Mononuclear cell (primary cell): ENCODE data around the gene SP3. TPM values are rescaled to one million over a fixed set of nuclear protein-coding genes. Genes with fewer than 3 reads are reported as not detected.

Experiments used
- H3K27me3 ChIP-seq: 2 replicates; pipeline ENCODE4 v1.6.0; 2011; ENCODE audit warnings: low read length, control low read depth; ENCODE audit not compliant: insufficient read depth
- H3K4me1 ChIP-seq: 2 replicates; pipeline ENCODE4 v1.5.1; 2011; ENCODE audit warnings: mild to moderate bottlenecking, low read length, control low read depth; ENCODE audit not compliant: insufficient read depth
- H3K4me3 ChIP-seq: 2 replicates; pipeline ENCODE4 v1.5.1; 2011; ENCODE audit warnings: mild to moderate bottlenecking, low read length, moderate library complexity
- H3K9me3 ChIP-seq: 2 replicates; pipeline ENCODE4 v1.5.1; 2011; ENCODE audit warnings: low read depth, mild to moderate bottlenecking, control low read depth, low read length
- total RNA-seq: library from RNA; depleted of rRNA; stranded (reverse); fragments of >200 nt; gene quantifications from one replicate; pipeline ENCODE4 v1.2.3, GENCODE V29; 2012

The SP3 gene
- total RNA-seq, 1 donor: 381 TPM

DNA sequence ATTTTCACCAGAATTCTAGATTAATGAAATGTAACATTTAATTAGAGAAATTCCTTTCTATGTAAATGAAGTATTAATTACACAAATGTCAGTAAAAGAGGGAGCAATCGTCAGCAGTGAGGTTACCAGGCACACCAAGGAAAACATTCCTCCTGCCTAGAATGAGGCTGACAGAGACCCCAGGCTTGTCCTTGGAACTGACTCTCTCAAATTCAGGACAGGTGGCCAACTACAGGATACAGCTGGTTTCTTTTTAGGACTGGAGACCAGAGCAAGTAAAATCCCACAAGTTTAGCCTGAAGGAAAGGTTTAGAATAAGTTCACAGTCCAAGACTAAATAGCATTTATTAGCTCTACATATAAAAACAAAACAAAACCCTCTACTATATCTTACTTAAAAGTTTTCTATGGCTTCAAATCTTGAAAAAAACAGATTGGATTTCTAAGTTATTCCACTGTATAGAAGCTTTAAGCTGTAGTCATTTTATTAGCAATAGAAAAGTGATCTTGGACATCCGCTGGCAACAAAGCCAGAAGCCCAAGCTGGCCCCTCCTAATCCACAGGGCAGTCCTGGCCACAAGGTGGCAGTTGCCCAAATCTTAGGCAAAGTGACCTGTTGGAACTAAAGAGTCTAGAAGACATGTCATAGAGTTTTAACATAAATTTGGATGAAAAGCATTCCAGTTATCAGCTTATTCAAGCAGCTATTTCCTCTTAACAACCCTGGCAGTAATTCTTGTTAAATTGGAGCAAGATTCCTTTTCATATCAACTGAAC is 81.0 kb downstream of the SP3 start:
- Histone ChIP-seq H3K9me3 (no peaks in the 10 kb centered on the region), H3K27me3 (no peaks in the 10 kb centered on the region), H3K4me1 (peaks cover 5% of the 10 kb centered on the region), H3K4me3 (no peak overlapping the region)

DNA sequence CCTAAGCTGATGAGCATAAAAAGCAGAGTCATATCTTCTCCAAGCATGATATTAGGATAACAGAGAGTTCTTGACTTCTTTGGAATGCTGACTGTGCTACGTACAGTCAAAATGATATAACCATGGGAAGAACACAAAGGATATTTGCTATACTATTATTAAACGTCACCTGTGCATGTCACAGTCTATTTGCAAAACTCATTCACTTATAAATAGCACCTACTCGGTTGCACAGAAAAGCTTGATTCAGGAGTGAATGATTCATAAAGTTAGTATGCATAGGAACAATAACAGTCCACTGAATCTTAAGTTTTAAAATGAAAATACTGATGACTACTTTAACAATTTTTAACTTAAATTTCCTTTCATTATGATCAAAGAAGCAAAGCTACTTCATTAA is 83.3 kb downstream of the SP3 start:
- no peaks in the 10 kb centered on the region for H3K9me3 ChIP-seq
- H3K4me3 ChIP-seq: no peak overlapping the region
- H3K27me3 ChIP-seq: no peaks in the 10 kb centered on the region
- peaks cover 5% of the 10 kb centered on the region for H3K4me1 ChIP-seq

DNA sequence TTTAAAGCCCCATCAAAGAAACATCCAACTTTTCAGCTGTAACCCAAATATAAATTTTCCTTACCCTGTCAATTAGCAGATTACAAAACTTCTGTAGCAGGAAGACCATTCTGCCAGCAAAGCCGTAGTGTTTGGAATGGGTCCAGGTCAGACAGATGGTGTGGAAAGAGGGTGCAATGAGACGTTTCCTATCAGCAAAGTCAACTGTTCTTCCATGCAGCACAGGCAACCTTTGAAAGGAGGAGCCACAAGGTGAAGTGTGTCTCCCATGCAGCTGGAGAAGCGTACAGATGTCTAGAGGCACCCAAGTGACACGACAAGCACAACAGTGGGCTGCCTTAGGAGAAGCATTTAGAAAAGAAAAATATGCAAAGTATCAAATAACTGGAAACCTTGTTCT is 83.7 kb downstream of the SP3 start:
- Histone ChIP-seq H3K4me3 (no peak overlapping the region), H3K9me3 (no peaks in the 10 kb centered on the region), H3K27me3 (no peaks in the 10 kb centered on the region), H3K4me1 (peaks cover 5% of the 10 kb centered on the region)

DNA sequence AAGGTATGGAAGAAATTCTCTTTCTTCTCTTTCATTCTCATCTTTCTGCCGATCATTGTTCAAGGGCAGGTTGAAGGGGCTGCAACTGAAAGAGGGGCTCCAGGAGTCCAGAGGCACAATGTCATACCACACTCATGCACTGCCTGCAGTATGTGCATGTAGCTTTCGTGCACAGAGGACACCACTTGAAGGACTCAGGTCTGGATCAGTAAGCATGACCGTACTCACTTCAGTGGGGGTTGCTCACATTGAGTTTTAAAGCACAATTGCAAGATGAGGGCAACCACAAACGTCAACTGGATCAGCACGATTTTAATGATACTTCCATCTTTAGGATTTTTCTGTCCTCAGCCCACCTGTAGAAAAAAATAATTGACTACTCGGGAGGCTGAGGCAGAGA is 84.6 kb downstream of the SP3 start:
- Histone ChIP-seq H3K4me1 (peaks cover 9% of the 10 kb centered on the region), H3K27me3 (no peaks in the 10 kb centered on the region), H3K9me3 (no peaks in the 10 kb centered on the region), H3K4me3 (no peak overlapping the region)

DNA sequence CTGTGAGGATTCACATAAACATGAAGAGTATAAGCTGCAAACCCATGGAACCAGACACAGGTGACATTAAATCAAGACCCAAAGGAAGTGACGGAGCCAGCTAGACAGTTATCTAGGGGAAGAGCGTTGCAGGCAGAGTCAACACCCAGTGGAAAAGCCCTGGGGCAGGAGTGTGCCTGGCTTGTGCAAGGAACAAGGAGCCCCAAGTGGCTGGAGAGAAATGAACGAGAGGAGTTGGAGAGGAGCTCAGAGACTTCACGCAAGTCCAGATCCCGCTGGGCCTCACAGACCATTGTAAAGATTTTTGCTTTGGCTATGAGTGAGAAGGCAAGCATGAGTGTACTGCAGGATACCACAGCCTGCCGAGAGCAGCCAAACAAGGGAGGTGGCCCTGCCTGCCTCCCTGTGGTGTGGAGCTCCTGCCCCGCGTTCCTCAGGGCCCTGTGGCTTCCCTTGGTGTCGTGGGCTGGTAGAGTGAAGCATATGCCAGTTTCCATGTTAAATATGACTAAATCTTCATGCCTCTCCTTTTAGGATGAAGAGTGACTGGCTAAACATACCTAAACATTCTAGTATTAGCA is 88.2 kb downstream of the SP3 start:
- H3K4me3 ChIP-seq: no peak overlapping the region
- H3K4me1 ChIP-seq: peaks cover 31% of the 10 kb centered on the region
- H3K9me3 ChIP-seq: no peaks in the 10 kb centered on the region
- no peaks in the 10 kb centered on the region for H3K27me3 ChIP-seq

DNA sequence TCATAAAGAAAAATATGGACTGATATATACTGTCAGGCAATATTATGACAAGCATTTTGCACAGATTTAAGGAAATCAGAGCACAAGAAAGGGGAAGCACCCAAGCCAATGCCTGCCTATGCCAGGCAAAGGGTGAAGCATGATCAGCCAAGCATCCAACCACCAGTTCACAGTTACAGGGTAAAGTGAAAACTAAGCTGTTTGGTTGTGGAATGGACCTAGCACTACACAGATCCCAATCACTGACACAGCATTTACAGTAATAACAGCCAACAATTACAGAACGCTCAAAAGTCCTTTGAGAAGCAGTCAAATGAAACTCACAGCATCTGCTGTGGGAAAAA is 90.3 kb downstream of the SP3 start:
- H3K4me3 ChIP-seq: no peak overlapping the region
- no peaks in the 10 kb centered on the region for H3K27me3 ChIP-seq
- H3K9me3 ChIP-seq: no peaks in the 10 kb centered on the region
- H3K4me1 ChIP-seq: peaks cover 26% of the 10 kb centered on the region

DNA sequence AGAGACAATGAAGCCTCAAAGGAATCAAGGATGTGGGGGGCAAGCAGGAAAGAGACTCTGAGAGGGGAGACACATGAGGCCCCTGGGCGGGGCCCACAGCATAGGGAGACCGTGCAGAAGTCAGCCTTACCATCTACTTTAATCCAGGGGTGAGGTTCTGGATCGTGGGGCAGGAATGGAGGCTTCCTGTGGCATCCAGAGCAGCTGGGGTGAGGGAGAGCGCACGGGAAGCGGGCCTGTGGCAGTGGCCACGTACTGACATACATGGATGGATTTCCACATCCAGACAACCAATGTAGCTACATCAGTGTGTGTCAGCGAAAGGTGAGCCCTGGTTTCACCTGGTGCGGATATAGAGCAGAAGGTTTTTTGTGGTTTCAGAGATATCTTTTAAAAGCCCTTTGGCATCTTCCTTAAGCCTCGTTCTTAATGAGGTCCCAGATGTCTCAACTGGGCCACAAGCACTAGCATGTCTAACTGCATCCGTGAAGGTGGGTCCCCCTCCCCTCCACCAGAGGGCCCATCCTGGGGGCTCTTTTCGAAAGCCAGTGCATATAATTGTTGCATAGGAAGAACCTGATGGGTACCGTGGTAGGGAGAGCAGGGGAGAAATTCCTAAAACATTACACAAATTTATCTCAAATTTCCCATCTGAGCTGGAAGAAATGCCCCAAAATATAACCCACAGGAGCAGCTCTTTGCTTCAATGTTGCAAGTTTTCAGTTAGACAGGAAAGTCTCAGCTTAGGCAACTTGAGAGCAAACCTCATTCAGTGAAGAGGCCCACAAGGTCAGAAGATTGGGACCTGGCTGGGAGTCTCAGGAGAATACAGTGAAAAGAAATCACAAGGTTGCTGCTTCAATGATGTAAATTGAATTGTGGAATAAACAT is 90.9 kb downstream of the SP3 start:
- Histone ChIP-seq H3K4me3 (no peak overlapping the region), H3K27me3 (no peaks in the 10 kb centered on the region), H3K9me3 (no peaks in the 10 kb centered on the region), H3K4me1 (peaks cover 26% of the 10 kb centered on the region)

DNA sequence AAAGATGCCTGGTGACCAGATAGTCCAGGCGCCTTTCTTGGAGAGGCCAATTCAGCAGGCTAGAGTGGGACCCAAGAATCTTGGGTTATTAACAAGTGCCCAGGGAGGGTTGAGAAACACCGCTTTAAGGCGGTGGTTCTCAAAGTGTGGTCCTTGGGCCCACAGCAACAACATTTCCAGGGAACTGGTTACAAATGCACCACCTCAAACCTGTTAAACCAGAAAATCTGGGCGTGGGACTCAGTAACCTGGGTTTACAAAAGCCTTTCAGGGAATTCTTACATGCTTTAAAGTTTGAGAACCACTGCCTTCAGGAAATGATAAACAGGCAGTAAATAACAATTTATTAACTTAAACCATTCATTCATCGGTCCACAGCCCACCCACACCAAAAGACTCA is 92.5 kb downstream of the SP3 start:
- no peaks in the 10 kb centered on the region for H3K9me3 ChIP-seq
- H3K27me3 ChIP-seq: no peaks in the 10 kb centered on the region
- H3K4me3 ChIP-seq: no peak overlapping the region
- peaks cover 26% of the 10 kb centered on the region for H3K4me1 ChIP-seq

DNA sequence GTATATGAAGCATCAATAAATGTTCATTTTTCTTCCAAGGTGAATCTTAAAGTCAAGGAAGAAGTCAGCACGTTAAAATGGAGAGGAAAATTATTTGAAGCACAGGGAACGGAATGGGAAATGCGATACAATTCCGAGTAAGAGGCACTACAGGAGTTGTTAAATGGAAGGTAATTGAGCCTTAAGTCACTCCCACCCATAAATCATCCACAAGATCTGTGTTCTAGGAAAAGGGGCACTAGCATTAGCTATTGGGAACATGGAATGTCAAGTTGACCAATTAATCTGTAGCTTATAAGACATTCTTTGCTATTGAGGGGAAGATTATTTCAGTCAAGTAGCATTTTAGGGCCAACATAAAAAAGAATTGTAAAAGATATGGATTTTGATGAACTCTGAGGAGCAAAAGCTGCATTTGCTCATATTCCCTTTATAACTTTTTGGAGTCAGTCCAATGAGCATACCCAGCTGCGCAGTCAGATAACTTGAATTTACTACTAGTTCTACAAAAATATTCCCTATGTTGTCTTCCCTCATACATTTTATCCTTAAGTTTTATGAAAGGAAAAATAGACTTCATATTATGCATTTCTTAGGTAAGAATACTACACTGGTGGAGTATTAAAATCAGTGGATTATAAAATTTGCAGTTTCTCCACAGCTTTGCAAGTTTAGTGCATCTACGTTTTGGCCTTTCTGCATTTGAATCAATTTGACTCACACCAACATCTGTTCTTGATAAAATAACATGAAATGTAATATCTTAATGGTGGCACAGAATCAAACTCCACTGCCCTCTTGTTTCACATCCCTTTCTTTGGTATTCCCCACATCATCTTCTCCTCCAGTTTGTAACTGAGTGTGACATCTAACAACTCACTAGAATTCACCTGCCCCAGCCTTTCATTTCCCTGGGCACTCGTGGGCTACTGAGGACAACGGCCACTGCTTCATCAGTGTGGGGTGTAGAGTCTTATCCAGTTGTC is 95.6 kb downstream of the SP3 start:
- Histone ChIP-seq H3K9me3 (no peaks in the 10 kb centered on the region), H3K4me1 (peaks cover 12% of the 10 kb centered on the region), H3K4me3 (no peak overlapping the region), H3K27me3 (no peaks in the 10 kb centered on the region)

DNA sequence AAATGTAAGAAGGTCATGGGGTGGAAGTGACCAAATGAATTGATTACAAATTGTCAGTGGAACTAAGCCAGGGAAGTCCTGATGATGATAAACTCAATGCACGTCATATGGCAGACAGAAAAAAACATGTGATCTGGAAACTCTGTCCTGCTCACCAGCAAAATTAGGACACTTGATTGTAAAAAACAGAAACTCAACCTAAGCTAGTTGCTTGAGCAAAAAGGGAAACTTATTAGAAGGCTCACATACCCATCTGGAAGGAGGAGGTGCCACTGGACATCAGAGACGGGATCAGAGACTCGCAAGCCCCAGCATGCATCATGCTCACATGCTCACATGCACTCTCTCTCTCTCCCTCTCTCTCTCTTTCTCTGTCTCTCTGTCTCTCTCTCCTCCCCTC is 96.8 kb downstream of the SP3 start:
- H3K4me1 ChIP-seq: peaks cover under 1% of the 10 kb centered on the region
- no peaks in the 10 kb centered on the region for H3K9me3 ChIP-seq
- no peak overlapping the region for H3K4me3 ChIP-seq
- H3K27me3 ChIP-seq: no peaks in the 10 kb centered on the region

DNA sequence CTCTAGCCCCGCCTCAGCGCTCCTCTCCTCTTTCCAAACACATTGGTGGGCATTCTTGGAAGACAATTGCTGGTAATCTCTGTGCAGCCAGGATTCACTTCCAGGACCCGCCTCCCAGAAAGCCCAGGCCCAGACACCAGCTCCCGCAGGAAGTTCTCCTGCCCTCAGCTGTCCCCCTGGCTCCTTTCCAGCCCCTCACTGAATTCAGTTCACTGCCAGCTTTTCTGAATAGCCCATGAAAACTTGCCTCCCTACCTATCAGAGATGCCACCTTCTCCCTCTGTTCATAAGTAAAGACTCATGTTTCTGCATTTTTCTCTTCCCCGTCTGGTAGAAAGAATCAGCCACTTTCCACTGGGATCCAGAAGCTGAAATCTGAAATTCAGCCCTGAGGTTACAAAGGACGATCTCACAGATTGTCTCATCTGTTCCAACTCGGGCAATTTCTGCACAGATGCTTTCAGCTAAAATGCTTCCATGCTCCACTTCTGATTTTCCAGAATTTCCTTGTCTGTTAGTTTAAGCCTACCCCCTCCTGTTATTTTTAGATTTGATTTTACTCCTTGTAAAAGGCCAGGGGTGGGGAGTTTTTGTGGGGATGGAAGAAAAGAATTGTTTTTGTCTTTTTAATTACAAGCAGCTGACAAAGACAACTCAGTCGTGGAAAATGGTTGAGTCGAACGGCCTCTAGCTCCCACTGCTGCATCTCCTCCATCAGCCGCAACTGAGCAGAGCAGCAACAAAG is 98.1 kb downstream of the SP3 start:
- Histone ChIP-seq H3K4me3 (no peak overlapping the region), H3K27me3 (no peaks in the 10 kb centered on the region), H3K4me1 (no peaks in the 10 kb centered on the region), H3K9me3 (no peaks in the 10 kb centered on the region)

DNA sequence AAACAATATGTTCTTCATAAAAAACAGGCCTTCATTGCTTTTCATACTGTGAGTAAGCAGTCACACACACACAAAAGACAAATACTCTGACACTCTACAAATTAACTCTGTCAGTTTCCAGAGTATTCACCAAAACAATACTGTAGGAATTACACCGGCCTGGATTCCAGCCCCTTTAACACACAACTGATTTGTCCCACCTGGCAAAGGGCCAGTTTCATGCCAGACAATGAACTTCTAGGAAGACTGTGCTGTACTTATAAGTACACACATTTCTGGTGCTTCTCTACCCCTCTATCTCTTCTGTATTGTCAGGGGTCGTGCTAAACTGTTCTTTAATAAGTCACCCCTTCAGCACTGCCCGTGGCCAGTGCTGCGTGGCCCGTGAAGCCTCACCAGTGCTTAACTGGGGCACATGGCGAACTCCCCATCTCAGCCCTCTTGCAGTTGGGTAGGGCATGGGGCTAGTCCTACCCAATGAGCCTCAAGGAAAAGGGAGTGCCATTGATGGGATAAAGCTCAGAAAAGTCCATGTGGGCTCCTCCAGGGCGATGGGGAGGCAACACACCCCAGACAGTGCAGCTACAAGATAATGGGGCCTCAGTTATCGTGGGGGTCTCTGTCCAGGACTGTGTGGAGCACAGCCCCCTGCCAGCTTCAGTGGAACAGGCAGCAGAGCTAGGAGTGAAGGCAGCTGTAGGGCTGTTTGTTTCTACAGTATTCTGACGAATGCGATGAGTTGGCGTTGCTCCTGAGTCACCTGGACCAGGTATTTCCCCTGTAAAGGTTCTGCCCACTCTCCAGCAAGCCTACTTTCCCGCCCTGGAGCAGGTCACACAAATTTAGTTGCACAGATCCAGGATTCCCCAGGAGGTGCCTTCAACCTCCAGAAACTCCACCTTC is 99.0 kb downstream of the SP3 start:
- Histone ChIP-seq H3K9me3 (no peaks in the 10 kb centered on the region), H3K4me1 (no peaks in the 10 kb centered on the region), H3K27me3 (no peaks in the 10 kb centered on the region), H3K4me3 (no peak overlapping the region)

DNA sequence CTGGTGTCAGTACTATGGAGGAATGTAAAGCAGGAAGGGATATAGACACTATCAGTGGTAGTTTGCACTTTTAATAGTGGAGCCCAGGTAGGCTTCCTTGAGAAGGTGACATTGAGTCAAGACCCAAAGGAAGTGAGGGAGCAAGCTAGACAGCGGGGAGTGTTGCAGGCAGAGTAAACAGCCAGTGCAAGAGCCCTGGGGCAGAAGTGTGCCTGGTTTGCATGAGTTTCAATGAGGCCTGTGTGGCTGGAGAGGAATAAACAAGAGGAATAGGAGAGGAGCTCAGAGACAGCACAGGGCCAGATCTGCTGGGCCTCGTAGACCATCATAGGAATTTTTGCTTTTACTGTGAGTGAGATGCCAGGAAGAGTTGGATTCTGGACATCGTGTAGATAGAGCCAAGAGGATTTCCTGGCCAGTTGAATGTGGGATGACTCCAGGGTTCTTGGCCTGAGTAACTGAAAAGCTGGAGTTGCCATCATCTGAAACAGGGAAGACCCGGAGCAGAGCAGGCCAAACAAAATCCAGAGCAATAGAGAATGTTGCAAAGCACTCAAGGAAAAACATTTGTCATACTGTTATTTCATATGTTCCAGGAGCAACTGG is 102.5 kb downstream of the SP3 start:
- no peaks in the 10 kb centered on the region for H3K9me3 ChIP-seq
- no peaks in the 10 kb centered on the region for H3K27me3 ChIP-seq
- H3K4me3 ChIP-seq: no peak overlapping the region
- no peaks in the 10 kb centered on the region for H3K4me1 ChIP-seq
